Activated CD8-positive, alpha-beta memory T cell treated with anti-CD3 and anti-CD28 coated beads, Interleukin-2, amount 50 U/mL, for 1 hour (primary cell): ENCODE data around the gene GPR183.

Experiments used
- DNase-seq: peaks from one replicate; pipeline ENCODE4 v3.0.0-alpha.2; 2020; ENCODE audit errors: extremely low read depth

GPR183 gene

GRCh38 chr13:99295488-99296252 lies 11.5 kb downstream of the GPR183 start:
- no peak for DNase-seq

GRCh38 chr13:99294958-99295357 lies 12.2 kb downstream of the GPR183 start:
- no peak for DNase-seq

GRCh38 chr13:99294198-99294597 lies 13.0 kb downstream of the GPR183 start:
- no peak for DNase-seq

GRCh38 chr13:99293178-99293577 lies 14.0 kb downstream of the GPR183 start:
- DNase-seq, result no peak

- DNase-seq, result no peak
These were observed 16.3 kb downstream of the GPR183 start for GRCh38 chr13:99290894-99291293.

- peak; percentile 28 for DNase-seq
These were observed 17.4 kb downstream of the GPR183 start for GRCh38 chr13:99289674-99290337.

- DNase-seq, result no peak
These were observed 17.9 kb downstream of the GPR183 start for GRCh38 chr13:99289271-99289670.

GRCh38 chr13:99288089-99288488 lies 19.1 kb downstream of the GPR183 start:
- DNase-seq, result no peak

GRCh38 chr13:99287551-99287950 lies 19.6 kb downstream of the GPR183 start:
- no peak for DNase-seq

GRCh38 chr13:99285432-99286182 lies 21.6 kb downstream of the GPR183 start:
- no peak for DNase-seq

- DNase-seq, result no peak
These were observed 24.7 kb downstream of the GPR183 start for GRCh38 chr13:99282264-99283231.

- DNase-seq, result no peak
These were observed 25.4 kb downstream of the GPR183 start for GRCh38 chr13:99281811-99282263.

GRCh38 chr13:99280166-99280565 lies 27.0 kb downstream of the GPR183 start:
- no peak for DNase-seq

GRCh38 chr13:99279637-99280036 lies 27.6 kb downstream of the GPR183 start:
- DNase-seq, result no peak

- no peak for DNase-seq
These were observed 28.4 kb downstream of the GPR183 start for GRCh38 chr13:99278843-99279242.

GRCh38 chr13:99278200-99278599 lies 29.0 kb downstream of the GPR183 start:
- DNase-seq, result no peak

GRCh38 chr13:99277629-99278028 lies 29.6 kb downstream of the GPR183 start:
- DNase-seq, result no peak

- DNase-seq, result no peak
These were observed 30.5 kb downstream of the GPR183 start for GRCh38 chr13:99276706-99277105.

- no peak for DNase-seq
These were observed 32.1 kb downstream of the GPR183 start for GRCh38 chr13:99275093-99275469.

GRCh38 chr13:99273128-99273527 lies 34.1 kb downstream of the GPR183 start:
- DNase-seq, result no peak

- no peak for DNase-seq
These were observed 34.7 kb downstream of the GPR183 start for GRCh38 chr13:99272481-99272880.
